Large intestine (tissue), 3 donors: ENCODE results near the gene KAT5. TPM values are rescaled to one million over a fixed set of nuclear protein-coding genes. Genes with fewer than 3 reads are reported as not detected.
"Not testable (repeated sequence)": the region's sequence is repeated elsewhere in the genome, so short reads cannot be mapped to it uniquely, and the experiment has no call there.

Experiments
- DNase-seq, 2 donors: peaks; one replicate each; pipeline versions ENCODE4 v3.0.0 to v3.0.0-alpha.2; 2013
- H3K27ac ChIP-seq: one replicate; pipeline ENCODE4 v1.5.1; 2013; ENCODE audit warnings: low read length
- H3K27me3 ChIP-seq: 2 replicates; pipeline ENCODE4 v1.6.1; 2013; ENCODE audit warnings: low read length; ENCODE audit not compliant: control insufficient read depth, insufficient read depth
- H3K36me3 ChIP-seq: 2 replicates; pipeline ENCODE4 v1.6.1; 2013; ENCODE audit warnings: low read length; ENCODE audit not compliant: control insufficient read depth, insufficient read depth
- H3K4me1 ChIP-seq: one replicate; pipeline ENCODE4 v1.6.1; 2013; ENCODE audit warnings: low read length; ENCODE audit not compliant: control insufficient read depth, insufficient read depth
- H3K4me3 ChIP-seq: one replicate; pipeline ENCODE4 v1.5.1; 2013; ENCODE audit warnings: low read length
- H3K9me3 ChIP-seq: one replicate; pipeline ENCODE4 v1.6.1; 2013; ENCODE audit warnings: mild to moderate bottlenecking, low read depth, low read length, moderate library complexity; ENCODE audit not compliant: control insufficient read depth
- WGBS: methylation state at CpG from one replicate; pipeline ENCODE4 v1.1.5; 2013; ENCODE audit warnings: low lambda C conversion rate; ENCODE audit not compliant: insufficient coverage; 5-methylcytosine and 5-hydroxymethylcytosine counted together
- polyA plus RNA-seq: library from polyadenylated mRNA; unstranded; fragments of 120-200 nt; gene quantifications from one replicate; pipeline ENCODE4 v1.2.1, GENCODE V29; 2013

KAT5 gene
- polyA plus RNA-seq, 1 donor = 57.8 TPM

GRCh38 chr11:65718964-65719492, 7.0 kb downstream of the KAT5 start:
- H3K9me3 ChIP-seq = no peaks in the 10 kb centered on the region
- no peak overlapping the region for H3K27ac ChIP-seq
- DNase-seq = no peak
- peaks cover 50% of the 10 kb centered on the region for H3K36me3 ChIP-seq
- no CpG with 5 or more reads among the region's 10 CpGs for WGBS
- no peaks in the 10 kb centered on the region for H3K27me3 ChIP-seq
- H3K4me1 ChIP-seq = peaks cover 14% of the 10 kb centered on the region
- H3K4me3 ChIP-seq = peak overlapping the region; percentile 78

- Histone ChIP-seq H3K9me3 (no peaks in the 10 kb centered on the region), H3K4me3 (peak overlapping the region; percentile 78), H3K27ac (no peak overlapping the region), H3K4me1 (peaks cover 14% of the 10 kb centered on the region), H3K27me3 (no peaks in the 10 kb centered on the region), H3K36me3 (peaks cover 42% of the 10 kb centered on the region)
- WGBS = no CpG with 5 or more reads among the region's 17 CpGs
- peak in 1 of 2 donors; percentile 36 for DNase-seq
Measured at GRCh38 chr11:65719871-65720210, 7.8 kb downstream of the KAT5 start.

- Histone ChIP-seq H3K4me1 (peaks cover 14% of the 10 kb centered on the region), H3K9me3 (no peaks in the 10 kb centered on the region), H3K27ac (peak within 1 kb of the TSS; percentile 81), H3K36me3 (peaks cover 38% of the 10 kb centered on the region), H3K27me3 (no peaks in the 10 kb centered on the region), H3K4me3 (peak within 1 kb of the TSS; percentile 78)
- no CpG with 5 or more reads among the region's 76 CpGs for WGBS
- DNase-seq = peak; percentile 84 to 91
Measured at GRCh38 chr11:65720211-65720934, 8.3 kb downstream of the KAT5 start, which contains the start of gene RNASEH2C. Gene RNASEH2C, minus strand, starts transcription at chr11:65720798. Its CDS starts 40 bp downstream, at chr11:65720758.

GRCh38 chr11:65722261-65722660, 10.2 kb downstream of the KAT5 start:
- Histone ChIP-seq H3K9me3 (no peaks in the 10 kb centered on the region), H3K27ac (no peak overlapping the region), H3K4me1 (peaks cover 14% of the 10 kb centered on the region), H3K27me3 (no peaks in the 10 kb centered on the region), H3K36me3 (peaks cover 21% of the 10 kb centered on the region), H3K4me3 (no peak overlapping the region)
- no peak for DNase-seq
- no CpG with 5 or more reads among the region's 1 CpG for WGBS

GRCh38 chr11:65726660-65727059, 14.6 kb downstream of the KAT5 start:
- H3K27me3 ChIP-seq = peaks cover 2% of the 10 kb centered on the region
- H3K4me3 ChIP-seq = no peak overlapping the region
- no peaks in the 10 kb centered on the region for H3K9me3 ChIP-seq
- no peaks in the 10 kb centered on the region for H3K36me3 ChIP-seq
- H3K27ac ChIP-seq = no peak overlapping the region
- H3K4me1 ChIP-seq = no peaks in the 10 kb centered on the region
- no peak for DNase-seq
- 60% methylated on average over 1 of the region's 6 CpGs for WGBS

- Histone ChIP-seq H3K27me3 (peaks cover 4% of the 10 kb centered on the region), H3K9me3 (peaks cover 4% of the 10 kb centered on the region), H3K27ac (no peak overlapping the region), H3K36me3 (no peaks in the 10 kb centered on the region), H3K4me1 (no peaks in the 10 kb centered on the region), H3K4me3 (no peak overlapping the region)
- no peak for DNase-seq
- WGBS = no CpG with 5 or more reads among the region's 15 CpGs
Measured at GRCh38 chr11:65727865-65728264, 15.8 kb downstream of the KAT5 start.

GRCh38 chr11:65730461-65730860, 18.4 kb downstream of the KAT5 start:
- no peaks in the 10 kb centered on the region for H3K36me3 ChIP-seq
- H3K4me1 ChIP-seq = no peaks in the 10 kb centered on the region
- WGBS = 100% methylated on average over 1 of the region's 5 CpGs
- no peak overlapping the region for H3K27ac ChIP-seq
- no peak for DNase-seq
- H3K27me3 ChIP-seq = peaks cover 4% of the 10 kb centered on the region
- H3K4me3 ChIP-seq = no peak overlapping the region
- peaks cover 6% of the 10 kb centered on the region for H3K9me3 ChIP-seq

GRCh38 chr11:65735111-65735510, 23.1 kb downstream of the KAT5 start:
- not testable (repeated sequence) for H3K27me3 ChIP-seq, H3K27ac ChIP-seq, H3K9me3 ChIP-seq, H3K4me3 ChIP-seq, H3K4me1 ChIP-seq, DNase-seq, H3K36me3 ChIP-seq
- WGBS = no CpG with 5 or more reads among the region's 4 CpGs

- Histone ChIP-seq H3K27ac (no peak overlapping the region), H3K4me1 (no peaks in the 10 kb centered on the region), H3K9me3 (peaks cover 6% of the 10 kb centered on the region), H3K4me3 (no peak overlapping the region), H3K36me3 (no peaks in the 10 kb centered on the region), H3K27me3 (peaks cover 10% of the 10 kb centered on the region)
- no peak for DNase-seq
Measured at GRCh38 chr11:65736810-65737209, 24.8 kb downstream of the KAT5 start.

- no peak for DNase-seq
- WGBS = no CpG with 5 or more reads among the region's 2 CpGs
- Histone ChIP-seq H3K27me3 (peaks cover 8% of the 10 kb centered on the region), H3K9me3 (no peaks in the 10 kb centered on the region), H3K4me1 (no peaks in the 10 kb centered on the region), H3K36me3 (no peaks in the 10 kb centered on the region), H3K27ac (no peak overlapping the region), H3K4me3 (no peak overlapping the region)
Measured at GRCh38 chr11:65739022-65739421, 27.0 kb downstream of the KAT5 start.

- DNase-seq = no peak
- WGBS = 100% methylated on average over 1 of the region's 8 CpGs
- H3K27ac ChIP-seq = no peak overlapping the region
- no peaks in the 10 kb centered on the region for H3K9me3 ChIP-seq
- peaks cover 7% of the 10 kb centered on the region for H3K27me3 ChIP-seq
- no peaks in the 10 kb centered on the region for H3K36me3 ChIP-seq
- H3K4me1 ChIP-seq = no peaks in the 10 kb centered on the region
- H3K4me3 ChIP-seq = no peak overlapping the region
Measured at GRCh38 chr11:65741185-65741584, 29.1 kb downstream of the KAT5 start.
